ENCODE results near the gene FFAR3. TPM values are rescaled to one million over a fixed set of nuclear protein-coding genes. Genes with fewer than 3 reads are reported as not detected.

FFAR3 gene
- total and polyA plus RNA-seq, 2 of the 8 experiments (the other 6 are each of a cell fraction or from before 2014, with no cell fraction given): not detected

DNA sequence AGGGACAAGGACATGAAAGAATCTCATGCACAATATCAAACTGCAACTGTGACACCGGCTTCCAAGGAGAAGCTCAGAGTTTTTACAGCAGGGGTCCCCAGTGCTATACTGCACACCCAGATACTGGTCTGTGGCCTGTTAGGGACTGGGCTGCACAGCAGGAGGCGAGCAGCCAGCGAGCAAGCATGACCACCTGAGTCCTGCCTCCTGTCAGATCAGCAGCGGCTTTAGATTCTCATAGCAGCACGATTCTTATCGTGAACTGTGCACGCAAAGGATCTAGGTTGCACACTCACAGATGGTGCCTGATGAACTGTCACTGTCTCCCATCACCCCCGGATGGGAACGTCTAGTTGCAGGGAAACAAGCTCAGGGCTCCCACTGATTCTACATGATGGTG lies 42.4 kb upstream of the FFAR3 start (continued):
- TF ChIP-seq, protein P1, sequence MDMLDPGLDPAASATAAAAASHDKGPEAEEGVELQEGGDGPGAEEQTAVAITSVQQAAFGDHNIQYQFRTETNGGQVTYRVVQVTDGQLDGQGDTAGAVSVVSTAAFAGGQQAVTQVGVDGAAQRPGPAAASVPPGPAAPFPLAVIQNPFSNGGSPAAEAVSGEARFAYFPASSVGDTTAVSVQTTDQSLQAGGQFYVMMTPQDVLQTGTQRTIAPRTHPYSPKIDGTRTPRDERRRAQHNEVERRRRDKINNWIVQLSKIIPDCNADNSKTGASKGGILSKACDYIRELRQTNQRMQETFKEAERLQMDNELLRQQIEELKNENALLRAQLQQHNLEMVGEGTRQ (IDR thresholded peaks at IDR 0.05; ENCODE audit: low read length): no peak
- TF ChIP-seq RFX5 (IDR thresholded peaks at IDR 0.05; ENCODE audit: borderline replicate concordance, low read depth, low read length) (no peak), EP300 (IDR thresholded peaks at IDR 0.05; ENCODE audit: borderline replicate concordance in 1 of 2, low read depth in 2 of 2, low read length in 2 of 2) (no peak), BRCA1 (IDR thresholded peaks at IDR 0.05; ENCODE audit: low read depth, low read length) (no peak)
- TF ChIP-seq, protein P2, sequence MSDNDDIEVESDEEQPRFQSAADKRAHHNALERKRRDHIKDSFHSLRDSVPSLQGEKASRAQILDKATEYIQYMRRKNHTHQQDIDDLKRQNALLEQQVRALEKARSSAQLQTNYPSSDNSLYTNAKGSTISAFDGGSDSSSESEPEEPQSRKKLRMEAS (IDR thresholded peaks at IDR 0.05): no peak

Measured in H1 (cell line).